Measurements from ENCODE around the gene RPTOR.
"Not testable (repeated sequence)": the region's sequence is repeated elsewhere in the genome, so short reads cannot be mapped to it uniquely, and the experiment has no call there.

Gene RPTOR

DNA sequence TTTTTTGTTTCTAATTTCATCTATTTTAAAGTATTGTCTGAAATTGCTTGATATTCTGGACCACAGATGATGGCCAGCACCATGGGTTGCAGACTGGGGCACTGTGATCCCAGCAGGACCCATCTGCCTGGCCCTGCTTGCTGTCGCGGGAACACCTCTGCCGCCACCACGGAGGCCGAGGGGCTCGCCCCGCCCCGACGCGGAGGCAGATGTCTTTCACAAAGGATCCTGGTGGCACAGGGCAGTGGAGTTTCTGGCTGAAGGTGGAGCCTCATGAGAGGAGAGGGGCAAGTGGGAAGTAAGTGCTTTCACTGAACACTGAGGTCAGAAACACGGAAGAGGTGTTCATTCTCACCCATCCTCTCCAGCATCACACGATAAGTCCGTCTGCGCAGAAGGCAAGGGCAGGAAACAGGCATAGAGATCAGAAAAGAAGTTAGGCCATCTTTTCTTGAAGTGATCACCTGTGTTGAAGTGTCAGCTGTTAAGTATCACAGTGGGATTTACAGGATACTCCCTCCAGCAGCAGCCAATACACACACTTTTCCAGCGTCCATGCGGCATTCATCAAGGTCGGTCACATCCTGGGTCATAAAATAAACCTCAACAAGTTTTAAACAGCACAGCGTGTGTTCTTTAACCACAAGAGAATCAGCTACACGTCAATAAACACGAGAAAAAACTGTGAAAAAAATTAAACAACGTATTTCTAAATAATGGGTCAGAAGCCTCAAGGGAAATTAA lies 194.5 kb downstream of the RPTOR start:
- DNase-seq (ENCODE audit: low read depth, low spot score) = no peak
- POLR2A ChIA-PET = no interaction called here
- no peak for TF ChIP-seq CTCF (IDR thresholded peaks at IDR 0.05; ENCODE audit: insufficient read depth, low read length, missing control alignments)
- H3K4me3 ChIP-seq (ENCODE audit: low read depth, low read length) = no peak overlapping the region
- CTCF ChIA-PET = interaction anchor here (1.3 to 1.5 kb wide), 2 partner anchors 14 to 163 kb away, joined by 4 read pairs; no protein-coding TSS in a partner anchor

DNA sequence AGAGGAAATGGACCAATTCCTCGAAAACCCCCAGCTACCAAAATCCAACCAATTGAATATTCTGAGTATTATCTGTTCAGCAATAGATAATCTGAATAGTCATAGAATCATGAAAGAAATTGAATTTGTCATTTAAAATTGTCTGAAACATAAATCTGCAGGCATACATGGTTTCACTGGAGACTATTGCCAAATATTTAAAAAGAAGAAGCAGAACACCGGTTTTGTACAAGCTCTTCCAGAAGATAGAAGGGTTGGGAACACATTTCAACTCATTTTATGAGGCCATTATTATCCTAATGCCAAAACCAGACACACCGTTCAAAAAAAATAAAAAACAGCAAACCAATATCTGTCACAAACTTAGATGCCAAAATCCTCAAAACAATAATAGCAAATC lies 195.5 kb downstream of the RPTOR start:
- DNase-seq (ENCODE audit: low read depth, low spot score) = no peak
- POLR2A ChIA-PET = no interaction called here
- CTCF ChIA-PET = interaction anchor here (1.3 to 1.5 kb wide), 2 partner anchors 15 to 164 kb away, joined by 4 read pairs; no protein-coding TSS in a partner anchor
- no peak for TF ChIP-seq CTCF (IDR thresholded peaks at IDR 0.05; ENCODE audit: insufficient read depth, low read length, missing control alignments)
- H3K4me3 ChIP-seq (ENCODE audit: low read depth, low read length) = no peak overlapping the region

GRCh38 chr17:80742091-80742490 lies 197.5 kb downstream of the RPTOR start:
- no peak for TF ChIP-seq CTCF (IDR thresholded peaks at IDR 0.05; ENCODE audit: insufficient read depth, low read length, missing control alignments)
- no peak overlapping the region for H3K4me3 ChIP-seq (ENCODE audit: low read depth, low read length)
- ChIA-PET CTCF (no interaction called here), POLR2A (no interaction called here)
- DNase-seq (ENCODE audit: low read depth, low spot score) = no peak

- no peak overlapping the region for H3K4me3 ChIP-seq (ENCODE audit: low read depth, low read length)
- ChIA-PET CTCF (no interaction called here), POLR2A (no interaction called here)
- TF ChIP-seq CTCF (IDR thresholded peaks at IDR 0.05; ENCODE audit: insufficient read depth, low read length, missing control alignments) = no peak
- no peak for DNase-seq (ENCODE audit: low read depth, low spot score)
These were observed 198.0 kb downstream of the RPTOR start for GRCh38 chr17:80742581-80743180.

- POLR2A ChIA-PET = no interaction called here
- DNase-seq (ENCODE audit: low read depth, low spot score) = no peak
- H3K4me3 ChIP-seq (ENCODE audit: low read depth, low read length) = no peak overlapping the region
- CTCF ChIA-PET = no interaction called here
- TF ChIP-seq CTCF (IDR thresholded peaks at IDR 0.05; ENCODE audit: insufficient read depth, low read length, missing control alignments) = no peak
These were observed 198.6 kb downstream of the RPTOR start for GRCh38 chr17:80743181-80743771.

GRCh38 chr17:80743973-80744372 lies 199.3 kb downstream of the RPTOR start:
- POLR2A ChIA-PET; DNase-seq (ENCODE audit: low read depth, low spot score); CTCF ChIA-PET; H3K4me3 ChIP-seq (ENCODE audit: low read depth, low read length): not testable (repeated sequence)

DNA sequence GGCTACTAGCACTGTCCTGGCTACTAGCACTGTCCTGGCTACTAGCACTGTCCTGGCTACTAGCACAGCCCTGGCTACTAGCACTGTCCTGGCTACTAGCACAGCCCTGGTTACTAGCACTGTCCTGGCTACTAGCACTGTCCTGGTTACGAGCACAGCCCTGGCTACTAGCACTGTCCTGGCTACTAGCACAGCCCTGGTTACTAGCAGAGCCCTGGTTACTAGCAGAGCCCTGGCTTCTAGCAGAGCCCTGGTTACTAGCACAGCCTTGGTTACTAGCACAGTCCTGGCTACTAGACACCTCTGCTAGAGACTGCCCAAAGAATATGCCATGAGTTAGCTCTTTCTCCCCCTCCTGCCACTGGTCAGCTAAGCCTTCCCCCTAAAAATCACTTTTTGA lies 200.1 kb downstream of the RPTOR start:
- DNase-seq (ENCODE audit: low read depth, low spot score); H3K4me3 ChIP-seq (ENCODE audit: low read depth, low read length): not testable (repeated sequence)
- CTCF ChIA-PET = interaction anchor here (0.7 to 1.1 kb wide), 2 partner anchors 10 to 139 kb away, joined by 3 to 6 read pairs; no protein-coding TSS in a partner anchor
- POLR2A ChIA-PET = interaction anchor here (0.7 kb wide), 1 partner anchor 45 kb away, joined by 3 read pairs; no protein-coding TSS in a partner anchor
